Neural crest cell (in vitro differentiated cells): ENCODE data around the gene ZCCHC14. TPM values are rescaled to one million over a fixed set of nuclear protein-coding genes. Genes with fewer than 3 reads are reported as not detected.
"Not testable (repeated sequence)": the region's sequence is repeated elsewhere in the genome, so short reads cannot be mapped to it uniquely, and the experiment has no call there.

Experiments used
- DNase-seq: peaks from one replicate; pipeline ENCODE4 v3.0.0; 2021; ENCODE audit warnings: low read depth, mixed read lengths, low spot score
- H3K27ac Mint-ChIP-seq: one replicate; pipeline ENCODE4 v1.8.0; 2021; ENCODE audit warnings: mild to moderate bottlenecking, mixed read lengths; ENCODE audit not compliant: unreplicated experiment
- H3K27me3 Mint-ChIP-seq: 2 replicates; pipeline ENCODE4 v1.8.0; 2021; ENCODE audit warnings: low read depth, mild to moderate bottlenecking, mixed read lengths
- H3K36me3 Mint-ChIP-seq: 2 replicates; pipeline ENCODE4 v1.8.0; 2021; ENCODE audit warnings: low read depth, mild to moderate bottlenecking, mixed read lengths
- H3K4me1 Mint-ChIP-seq: 2 replicates; pipeline ENCODE4 v1.8.0; 2021; ENCODE audit warnings: mixed read lengths
- H3K4me3 Mint-ChIP-seq: one replicate; pipeline ENCODE4 v1.8.0; 2021; ENCODE audit warnings: mild to moderate bottlenecking, mixed read lengths
- H3K9me3 Mint-ChIP-seq: 2 replicates; pipeline ENCODE4 v1.8.0; 2021; ENCODE audit warnings: mixed read lengths
- total RNA-seq: library from RNA; stranded (reverse); gene quantifications from 2 replicates; pipeline ENCODE4 v1.2.1, GENCODE V29; 2021
- TF ChIP-seq, protein P1 (sequence below): fragments of 200-600 bp; sonication (generic); conservative IDR thresholded peaks from 2 replicates; pipeline ENCODE4 v1.5.0; 2021; ENCODE audit warnings: antibody characterized with exemption, mild to moderate bottlenecking

The ZCCHC14 gene
- total RNA-seq, 1 donor from 2014 or later, result 45.5 TPM

DNA sequence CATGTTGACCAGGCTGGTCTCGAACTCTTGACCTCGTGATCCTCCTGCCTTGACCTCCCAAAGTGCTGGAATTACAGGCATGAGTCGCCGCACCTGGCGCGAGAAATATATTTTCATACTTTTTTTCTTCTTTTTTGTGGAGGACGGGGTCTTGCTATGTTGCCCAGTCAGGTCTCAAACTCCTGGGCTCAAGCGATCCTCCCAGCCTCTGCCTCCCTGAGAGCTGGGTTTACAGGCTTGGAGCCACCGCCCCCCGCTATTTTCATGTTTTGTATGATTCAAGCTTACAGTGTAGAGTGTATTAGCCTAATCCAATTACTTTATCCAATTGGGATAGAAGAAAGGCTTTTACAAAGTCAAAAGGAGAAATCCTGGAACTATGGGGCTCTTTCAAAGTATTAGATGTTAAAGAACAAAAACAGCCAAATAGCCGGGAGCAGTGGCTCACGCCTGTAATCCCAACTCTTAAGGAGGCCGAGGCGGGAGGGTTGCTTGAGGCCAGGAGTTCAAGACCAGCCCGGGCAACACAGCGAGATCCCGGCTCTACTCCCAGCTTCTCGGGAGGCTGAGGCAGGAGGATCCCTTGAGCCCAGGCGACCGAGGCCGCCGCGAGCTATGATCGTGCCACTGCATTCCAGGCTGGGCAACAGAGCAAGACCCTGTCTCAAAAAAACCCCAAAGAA, 102.0 kb downstream of the ZCCHC14 start:
- peak overlapping the region; percentile 90 for H3K27ac Mint-ChIP-seq
- no peaks in the 10 kb centered on the region for H3K9me3 Mint-ChIP-seq
- TF ChIP-seq, protein P1, sequence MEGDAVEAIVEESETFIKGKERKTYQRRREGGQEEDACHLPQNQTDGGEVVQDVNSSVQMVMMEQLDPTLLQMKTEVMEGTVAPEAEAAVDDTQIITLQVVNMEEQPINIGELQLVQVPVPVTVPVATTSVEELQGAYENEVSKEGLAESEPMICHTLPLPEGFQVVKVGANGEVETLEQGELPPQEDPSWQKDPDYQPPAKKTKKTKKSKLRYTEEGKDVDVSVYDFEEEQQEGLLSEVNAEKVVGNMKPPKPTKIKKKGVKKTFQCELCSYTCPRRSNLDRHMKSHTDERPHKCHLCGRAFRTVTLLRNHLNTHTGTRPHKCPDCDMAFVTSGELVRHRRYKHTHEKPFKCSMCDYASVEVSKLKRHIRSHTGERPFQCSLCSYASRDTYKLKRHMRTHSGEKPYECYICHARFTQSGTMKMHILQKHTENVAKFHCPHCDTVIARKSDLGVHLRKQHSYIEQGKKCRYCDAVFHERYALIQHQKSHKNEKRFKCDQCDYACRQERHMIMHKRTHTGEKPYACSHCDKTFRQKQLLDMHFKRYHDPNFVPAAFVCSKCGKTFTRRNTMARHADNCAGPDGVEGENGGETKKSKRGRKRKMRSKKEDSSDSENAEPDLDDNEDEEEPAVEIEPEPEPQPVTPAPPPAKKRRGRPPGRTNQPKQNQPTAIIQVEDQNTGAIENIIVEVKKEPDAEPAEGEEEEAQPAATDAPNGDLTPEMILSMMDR, result no peak
- H3K36me3 Mint-ChIP-seq, result peaks cover 2% of the 10 kb centered on the region
- peak overlapping the region; percentile 89 for H3K4me3 Mint-ChIP-seq
- H3K4me1 Mint-ChIP-seq, result peaks cover 57% of the 10 kb centered on the region
- peaks cover 7% of the 10 kb centered on the region for H3K27me3 Mint-ChIP-seq
- DNase-seq, result no peak

GRCh38 chr16:87389914-87390313, 102.9 kb downstream of the ZCCHC14 start:
- H3K4me1 Mint-ChIP-seq, result peaks cover 51% of the 10 kb centered on the region
- H3K4me3 Mint-ChIP-seq, result peak overlapping the region; percentile 74
- not testable (repeated sequence) for H3K27ac Mint-ChIP-seq, H3K27me3 Mint-ChIP-seq, H3K9me3 Mint-ChIP-seq, H3K36me3 Mint-ChIP-seq, DNase-seq

GRCh38 chr16:87389245-87389644, 103.6 kb downstream of the ZCCHC14 start:
- no peaks in the 10 kb centered on the region for H3K36me3 Mint-ChIP-seq

DNA sequence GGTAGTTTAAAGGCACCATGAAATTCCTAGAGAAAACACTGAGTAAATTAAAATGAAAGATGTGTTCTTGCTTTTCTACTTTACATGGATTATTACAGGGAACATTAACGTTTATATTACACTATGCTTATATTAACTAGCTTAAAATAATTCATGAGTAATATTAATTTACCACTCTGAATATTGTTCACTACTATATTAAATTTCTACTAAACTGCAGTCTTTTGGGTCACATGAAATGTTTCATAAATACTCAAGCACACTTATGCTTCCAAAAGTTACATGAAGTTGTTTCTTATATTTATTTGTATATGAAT, 104.0 kb downstream of the ZCCHC14 start:
- Mint-ChIP-seq H3K27me3 (peaks cover 10% of the 10 kb centered on the region), H3K4me1 (peaks cover 44% of the 10 kb centered on the region), H3K4me3 (peak overlapping the region; percentile 92), H3K9me3 (peaks cover 2% of the 10 kb centered on the region), H3K27ac (peak overlapping the region; percentile 68), H3K36me3 (peaks cover 2% of the 10 kb centered on the region)
- no peak for DNase-seq
- TF ChIP-seq, protein P1, result no peak

More at GRCh38 chr16:87389245-87389644, 103.6 kb downstream of the ZCCHC14 start:
- H3K27me3 Mint-ChIP-seq, result peaks cover 7% of the 10 kb centered on the region
- H3K27ac Mint-ChIP-seq, result no peak overlapping the region
- TF ChIP-seq, protein P1, result no peak
- DNase-seq, result no peak
- H3K4me1 Mint-ChIP-seq, result peaks cover 45% of the 10 kb centered on the region
- H3K4me3 Mint-ChIP-seq, result peak overlapping the region; percentile 74
- no peaks in the 10 kb centered on the region for H3K9me3 Mint-ChIP-seq

GRCh38 chr16:87387942-87388817, 104.6 kb downstream of the ZCCHC14 start:
- Mint-ChIP-seq H3K27ac (peak overlapping the region; percentile 68), H3K36me3 (peaks cover 2% of the 10 kb centered on the region), H3K4me3 (peak overlapping the region; percentile 92), H3K27me3 (peaks cover 9% of the 10 kb centered on the region), H3K9me3 (peaks cover 2% of the 10 kb centered on the region), H3K4me1 (peaks cover 38% of the 10 kb centered on the region)
- TF ChIP-seq, protein P1, result no peak
- DNase-seq, result peak; percentile 69

DNA sequence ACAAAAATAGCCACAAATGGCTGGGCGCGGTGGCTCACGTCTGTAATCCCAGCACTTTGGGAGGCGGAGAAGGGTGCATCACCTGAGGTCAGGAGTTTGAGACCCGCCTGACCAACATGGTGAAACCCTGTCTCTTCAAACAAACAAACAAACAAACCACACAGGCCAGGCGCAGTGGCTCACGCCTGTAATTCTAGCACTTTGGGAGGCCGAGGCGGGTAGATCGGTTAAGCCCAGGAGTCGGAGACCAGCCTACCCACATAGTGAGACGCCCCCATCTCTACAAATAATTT, 108.0 kb downstream of the ZCCHC14 start:
- H3K9me3 Mint-ChIP-seq, H3K27me3 Mint-ChIP-seq, H3K27ac Mint-ChIP-seq, H3K36me3 Mint-ChIP-seq, DNase-seq: not testable (repeated sequence)
- Mint-ChIP-seq H3K4me1 (peaks cover 54% of the 10 kb centered on the region), H3K4me3 (peak overlapping the region; percentile 99)
